ENCODE data around the gene API5. TPM values are rescaled to one million over a fixed set of nuclear protein-coding genes. Genes with fewer than 3 reads are reported as not detected.
A peak's percentile ranks its signal among the peaks of the same experiment; 100 is the strongest.
"Not testable (repeated sequence)": the region's sequence is repeated elsewhere in the genome, so short reads cannot be mapped to it uniquely, and the experiment has no call there.

API5 gene
- polyA plus RNA-seq, 4 donors: 43.8 to 95.7 (median 48.2) TPM

- H3K4me1 ChIP-seq (ENCODE audit: control insufficient read depth in 3 of 3, insufficient read depth in 2 of 3, low read depth in 1 of 3, low read length in 2 of 3): no peaks in the 10 kb centered on the region
- no peak for FAIRE-seq
- DNase-seq: no peak
- H3K27ac ChIP-seq (ENCODE audit: low read depth in 1 of 3, low read length in 2 of 3): no peak overlapping the region
- no peak overlapping the region for H3K4me3 ChIP-seq (ENCODE audit: low read depth in 1 of 3, low read length in 3 of 3)
- H3K36me3 ChIP-seq (ENCODE audit: control insufficient read depth in 3 of 3, insufficient read depth in 2 of 3, low read depth in 1 of 3, low read length in 3 of 3): peaks cover 2 to 12% (median 9%) of the 10 kb centered on the region in 3 donors
- no peaks in the 10 kb centered on the region for H3K27me3 ChIP-seq (ENCODE audit: control insufficient read depth in 3 of 3, insufficient read depth in 3 of 3, low read length in 3 of 3)
- no peaks in the 10 kb centered on the region for H3K9me3 ChIP-seq (ENCODE audit: control insufficient read depth in 2 of 2, insufficient read depth in 1 of 2, low read depth in 1 of 2, low read length in 1 of 2)
These were observed 29.4 kb downstream of the API5 start for GRCh38 chr11:43341159-43341558.

GRCh38 chr11:43351426-43351825 is 39.6 kb downstream of the API5 start:
- not testable (repeated sequence) for H3K27me3 ChIP-seq (ENCODE audit: control insufficient read depth in 3 of 3, insufficient read depth in 3 of 3, low read length in 3 of 3); H3K4me3 ChIP-seq (ENCODE audit: low read depth in 1 of 3, low read length in 3 of 3); H3K36me3 ChIP-seq (ENCODE audit: control insufficient read depth in 3 of 3, insufficient read depth in 2 of 3, low read depth in 1 of 3, low read length in 3 of 3); H3K27ac ChIP-seq (ENCODE audit: low read depth in 1 of 3, low read length in 2 of 3); H3K4me1 ChIP-seq (ENCODE audit: control insufficient read depth in 3 of 3, insufficient read depth in 2 of 3, low read depth in 1 of 3, low read length in 2 of 3); FAIRE-seq; H3K9me3 ChIP-seq (ENCODE audit: control insufficient read depth in 2 of 2, insufficient read depth in 1 of 2, low read depth in 1 of 2, low read length in 1 of 2); DNase-seq
- WGBS, 3 donors: 51 to 57% (median 56%) methylated on average over 3 to 6 of the region's 17 CpGs

- no peak overlapping the region for H3K4me3 ChIP-seq (ENCODE audit: low read depth in 1 of 3, low read length in 3 of 3)
- FAIRE-seq (no peak), DNase-seq (no peak)
- WGBS, 3 donors: 87 to 92% (median 91%) methylated on average over 4 of the region's 4 CpGs
- no peak overlapping the region for H3K27ac ChIP-seq (ENCODE audit: low read depth in 1 of 3, low read length in 2 of 3)
- no peaks in the 10 kb centered on the region for H3K27me3 ChIP-seq (ENCODE audit: control insufficient read depth in 3 of 3, insufficient read depth in 3 of 3, low read length in 3 of 3)
- H3K4me1 ChIP-seq (ENCODE audit: control insufficient read depth in 3 of 3, insufficient read depth in 2 of 3, low read depth in 1 of 3, low read length in 2 of 3): peaks cover 0 to 6% (median 0%) of the 10 kb centered on the region in 3 donors
- no peaks in the 10 kb centered on the region for H3K36me3 ChIP-seq (ENCODE audit: control insufficient read depth in 3 of 3, insufficient read depth in 2 of 3, low read depth in 1 of 3, low read length in 3 of 3)
- no peaks in the 10 kb centered on the region for H3K9me3 ChIP-seq (ENCODE audit: control insufficient read depth in 2 of 2, insufficient read depth in 1 of 2, low read depth in 1 of 2, low read length in 1 of 2)
These were observed 42.5 kb downstream of the API5 start for GRCh38 chr11:43354311-43354710.

GRCh38 chr11:43356336-43356735 is 44.5 kb downstream of the API5 start:
- FAIRE-seq (no peak), DNase-seq (no peak)
- H3K9me3 ChIP-seq (ENCODE audit: control insufficient read depth in 2 of 2, insufficient read depth in 1 of 2, low read depth in 1 of 2, low read length in 1 of 2): no peaks in the 10 kb centered on the region
- H3K27ac ChIP-seq (ENCODE audit: low read depth in 1 of 3, low read length in 2 of 3): no peak overlapping the region
- H3K36me3 ChIP-seq (ENCODE audit: control insufficient read depth in 3 of 3, insufficient read depth in 2 of 3, low read depth in 1 of 3, low read length in 3 of 3): no peaks in the 10 kb centered on the region
- H3K4me1 ChIP-seq (ENCODE audit: control insufficient read depth in 3 of 3, insufficient read depth in 2 of 3, low read depth in 1 of 3, low read length in 2 of 3): peaks cover 0 to 11% (median 0%) of the 10 kb centered on the region in 3 donors
- no peaks in the 10 kb centered on the region for H3K27me3 ChIP-seq (ENCODE audit: control insufficient read depth in 3 of 3, insufficient read depth in 3 of 3, low read length in 3 of 3)
- H3K4me3 ChIP-seq (ENCODE audit: low read depth in 1 of 3, low read length in 3 of 3): no peak overlapping the region

- Histone ChIP-seq H3K27ac (ENCODE audit: low read depth in 1 of 3, low read length in 2 of 3) (peak overlapping the region in 2 of 3 donors; percentile 92 to 98), H3K27me3 (ENCODE audit: control insufficient read depth in 3 of 3, insufficient read depth in 3 of 3, low read length in 3 of 3) (no peaks in the 10 kb centered on the region), H3K4me1 (ENCODE audit: control insufficient read depth in 3 of 3, insufficient read depth in 2 of 3, low read depth in 1 of 3, low read length in 2 of 3) (peaks cover 0 to 11% (median 0%) of the 10 kb centered on the region in 3 donors), H3K36me3 (ENCODE audit: control insufficient read depth in 3 of 3, insufficient read depth in 2 of 3, low read depth in 1 of 3, low read length in 3 of 3) (peaks cover 0 to 6% (median 0%) of the 10 kb centered on the region in 3 donors), H3K4me3 (ENCODE audit: low read depth in 1 of 3, low read length in 3 of 3) (peak overlapping the region; percentile 28 to 99 (median 90)), H3K9me3 (ENCODE audit: control insufficient read depth in 2 of 2, insufficient read depth in 1 of 2, low read depth in 1 of 2, low read length in 1 of 2) (no peaks in the 10 kb centered on the region)
- DNase-seq (no peak), FAIRE-seq (no peak)
- WGBS, 3 donors: 6 to 8% (median 7%) methylated on average over 16 of the region's 16 CpGs
These were observed 46.5 kb downstream of the API5 start for GRCh38 chr11:43358279-43358800.

- Histone ChIP-seq H3K36me3 (ENCODE audit: control insufficient read depth in 3 of 3, insufficient read depth in 2 of 3, low read depth in 1 of 3, low read length in 3 of 3) (peaks cover 0 to 6% (median 0%) of the 10 kb centered on the region in 3 donors), H3K4me1 (ENCODE audit: control insufficient read depth in 3 of 3, insufficient read depth in 2 of 3, low read depth in 1 of 3, low read length in 2 of 3) (peaks cover 0 to 11% (median 0%) of the 10 kb centered on the region in 3 donors), H3K4me3 (ENCODE audit: low read depth in 1 of 3, low read length in 3 of 3) (peak within 1 kb of the TSS; percentile 90 to 99 (median 93)), H3K9me3 (ENCODE audit: control insufficient read depth in 2 of 2, insufficient read depth in 1 of 2, low read depth in 1 of 2, low read length in 1 of 2) (no peaks in the 10 kb centered on the region), H3K27me3 (ENCODE audit: control insufficient read depth in 3 of 3, insufficient read depth in 3 of 3, low read length in 3 of 3) (no peaks in the 10 kb centered on the region), H3K27ac (ENCODE audit: low read depth in 1 of 3, low read length in 2 of 3) (peak within 1 kb of the TSS; percentile 80 to 98 (median 92))
- FAIRE-seq (no peak), DNase-seq (peak; percentile 94 to 96)
- 0% methylated on average over 48 to 58 of the region's 58 CpGs for WGBS, 3 donors
These were observed 47.1 kb downstream of the API5 start, which contains the start of gene TTC17 for GRCh38 chr11:43358801-43359421. Gene TTC17, plus strand, starts transcription at chr11:43358920. Its CDS starts 35 bp downstream, at chr11:43358955.

GRCh38 chr11:43359422-43359818 is 47.6 kb downstream of the API5 start:
- H3K9me3 ChIP-seq (ENCODE audit: control insufficient read depth in 2 of 2, insufficient read depth in 1 of 2, low read depth in 1 of 2, low read length in 1 of 2): no peaks in the 10 kb centered on the region
- peak; percentile 50 to 75 for DNase-seq
- WGBS, 3 donors: 0% methylated on average over 14 of the region's 14 CpGs
- H3K4me1 ChIP-seq (ENCODE audit: control insufficient read depth in 3 of 3, insufficient read depth in 2 of 3, low read depth in 1 of 3, low read length in 2 of 3): peaks cover 0 to 11% (median 0%) of the 10 kb centered on the region in 3 donors
- peak overlapping the region; percentile 90 to 99 (median 93) for H3K4me3 ChIP-seq (ENCODE audit: low read depth in 1 of 3, low read length in 3 of 3)
- no peaks in the 10 kb centered on the region for H3K27me3 ChIP-seq (ENCODE audit: control insufficient read depth in 3 of 3, insufficient read depth in 3 of 3, low read length in 3 of 3)
- H3K27ac ChIP-seq (ENCODE audit: low read depth in 1 of 3, low read length in 2 of 3): peak overlapping the region; percentile 80 to 98 (median 92)
- H3K36me3 ChIP-seq (ENCODE audit: control insufficient read depth in 3 of 3, insufficient read depth in 2 of 3, low read depth in 1 of 3, low read length in 3 of 3): peaks cover 0 to 6% (median 0%) of the 10 kb centered on the region in 3 donors
- FAIRE-seq: no peak

GRCh38 chr11:43360361-43361032 is 48.7 kb downstream of the API5 start:
- WGBS, 3 donors: 26 to 37% (median 33%) methylated on average over 1 of the region's 1 CpG
- peaks cover 0 to 11% (median 0%) of the 10 kb centered on the region in 3 donors for H3K4me1 ChIP-seq (ENCODE audit: control insufficient read depth in 3 of 3, insufficient read depth in 2 of 3, low read depth in 1 of 3, low read length in 2 of 3)
- FAIRE-seq (no peak), DNase-seq (peak in 1 of 2 donors; percentile 22)
- H3K27me3 ChIP-seq (ENCODE audit: control insufficient read depth in 3 of 3, insufficient read depth in 3 of 3, low read length in 3 of 3): no peaks in the 10 kb centered on the region
- peaks cover 0 to 14% (median under 1%) of the 10 kb centered on the region in 3 donors for H3K36me3 ChIP-seq (ENCODE audit: control insufficient read depth in 3 of 3, insufficient read depth in 2 of 3, low read depth in 1 of 3, low read length in 3 of 3)
- no peak overlapping the region for H3K4me3 ChIP-seq (ENCODE audit: low read depth in 1 of 3, low read length in 3 of 3)
- no peak overlapping the region for H3K27ac ChIP-seq (ENCODE audit: low read depth in 1 of 3, low read length in 2 of 3)
- no peaks in the 10 kb centered on the region for H3K9me3 ChIP-seq (ENCODE audit: control insufficient read depth in 2 of 2, insufficient read depth in 1 of 2, low read depth in 1 of 2, low read length in 1 of 2)
